Subcutaneous abdominal adipose tissue (tissue), 5 donors: ENCODE results near the gene KIT.

Experiments used
- H3K27ac ChIP-seq: one replicate; pipeline ENCODE4 v1.7.0; 2013; ENCODE audit warnings: low read depth, mild to moderate bottlenecking, inconsistent platforms, low read length, moderate library complexity
- H3K27me3 ChIP-seq, 5 donors: one replicate each; pipeline ENCODE4 v1.7.0; 2013; ENCODE audit warnings: low read length in 5 of 5, inconsistent platforms in 1 of 5; ENCODE audit not compliant: control insufficient read depth in 5 of 5, insufficient read depth in 4 of 5
- H3K36me3 ChIP-seq, 5 donors: one replicate each; pipeline ENCODE4 v1.7.0; 2013; ENCODE audit warnings: low read length in 5 of 5; ENCODE audit not compliant: control insufficient read depth in 5 of 5, insufficient read depth in 5 of 5
- H3K4me1 ChIP-seq, 5 donors: one replicate each; pipeline ENCODE4 v1.7.0; 2013; ENCODE audit warnings: low read length in 5 of 5, mild to moderate bottlenecking in 3 of 5, moderate library complexity in 1 of 5; ENCODE audit not compliant: control insufficient read depth in 5 of 5, insufficient read depth in 5 of 5
- H3K4me3 ChIP-seq, 5 donors: one replicate each; pipeline ENCODE4 v1.7.0; 2013; ENCODE audit warnings: low read length in 5 of 5, low read depth in 1 of 5
- H3K9ac ChIP-seq, 5 donors: one replicate each; pipeline ENCODE4 v1.7.0; 2013; ENCODE audit warnings: low read length in 5 of 5, mild to moderate bottlenecking in 4 of 5, moderate library complexity in 3 of 5
- H3K9me3 ChIP-seq, 5 donors: one replicate each; pipeline ENCODE4 v1.7.0; 2013; ENCODE audit warnings: low read length in 5 of 5; ENCODE audit not compliant: control insufficient read depth in 5 of 5
- donor health status: healthy.
- donor health status: healthy.
- donor health status: healthy.
- donor health status: healthy.
- donor health status: healthy.

Gene KIT

GRCh38 chr4:54716478-54717065 is 58.8 kb downstream of the KIT start:
- H3K9me3 ChIP-seq, result no peaks in the 10 kb centered on the region
- H3K4me3 ChIP-seq, result no peak overlapping the region
- H3K36me3 ChIP-seq, result no peaks in the 10 kb centered on the region
- H3K4me1 ChIP-seq, result no peaks in the 10 kb centered on the region
- H3K27me3 ChIP-seq, result no peaks in the 10 kb centered on the region
- no peak overlapping the region for H3K9ac ChIP-seq
- no peak overlapping the region for H3K27ac ChIP-seq

DNA sequence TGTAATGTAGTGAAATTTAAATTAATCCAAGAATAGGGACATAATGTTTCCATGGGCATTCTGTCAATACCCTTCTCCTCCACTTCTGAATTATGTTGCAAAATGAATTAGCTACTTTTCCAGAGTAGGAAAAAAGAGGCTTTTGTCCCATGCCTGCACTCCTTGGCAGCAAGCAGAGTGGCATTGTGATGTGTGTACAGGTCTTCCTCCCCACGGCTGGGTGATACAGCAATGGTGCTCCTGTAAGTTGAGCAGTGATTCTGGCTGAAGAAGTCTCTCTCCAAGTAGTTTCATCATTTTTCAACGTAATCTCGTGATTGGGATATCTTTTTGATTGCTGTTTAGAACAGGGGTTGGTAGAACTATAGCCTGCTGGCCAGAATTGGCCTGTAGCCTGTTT is 59.9 kb downstream of the KIT start:
- no peaks in the 10 kb centered on the region for H3K27me3 ChIP-seq
- H3K9ac ChIP-seq, result no peak overlapping the region
- no peaks in the 10 kb centered on the region for H3K36me3 ChIP-seq
- H3K4me3 ChIP-seq, result no peak overlapping the region
- H3K27ac ChIP-seq, result no peak overlapping the region
- H3K9me3 ChIP-seq, result no peaks in the 10 kb centered on the region
- H3K4me1 ChIP-seq, result no peaks in the 10 kb centered on the region

GRCh38 chr4:54719378-54719777 is 61.6 kb downstream of the KIT start:
- Histone ChIP-seq H3K9me3 (no peaks in the 10 kb centered on the region), H3K4me1 (no peaks in the 10 kb centered on the region), H3K36me3 (no peaks in the 10 kb centered on the region), H3K9ac (no peak overlapping the region), H3K27me3 (no peaks in the 10 kb centered on the region), H3K27ac (no peak overlapping the region), H3K4me3 (no peak overlapping the region)

- H3K27me3 ChIP-seq, result no peaks in the 10 kb centered on the region
- H3K27ac ChIP-seq, result no peak overlapping the region
- H3K9ac ChIP-seq, result no peak overlapping the region
- H3K4me3 ChIP-seq, result no peak overlapping the region
- H3K9me3 ChIP-seq, result no peaks in the 10 kb centered on the region
- H3K36me3 ChIP-seq, result peaks cover 0 to 6% (median 0%) of the 10 kb centered on the region in 5 donors
- H3K4me1 ChIP-seq, result no peaks in the 10 kb centered on the region
Observed at GRCh38 chr4:54723220-54723619, 65.5 kb downstream of the KIT start.

DNA sequence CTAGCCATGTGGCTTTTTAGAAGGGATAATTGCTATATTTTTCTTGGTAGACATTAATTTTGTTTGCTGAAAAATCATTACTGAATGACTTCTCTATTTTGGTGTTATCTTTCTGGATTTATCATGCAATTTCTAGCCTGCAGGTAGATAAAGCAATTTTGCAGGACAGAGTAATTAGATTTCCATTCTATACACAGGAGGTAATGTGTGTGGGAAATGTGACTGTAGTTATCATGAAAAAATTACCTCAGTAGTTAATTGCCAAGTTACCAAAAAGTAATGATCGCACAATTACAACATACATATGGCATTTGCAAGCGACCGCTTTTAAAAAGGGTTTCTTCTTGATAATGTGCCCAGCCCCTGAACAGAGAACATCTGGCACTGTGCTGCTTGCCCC is 66.1 kb downstream of the KIT start:
- H3K27me3 ChIP-seq, result no peaks in the 10 kb centered on the region
- no peak overlapping the region for H3K27ac ChIP-seq
- H3K9ac ChIP-seq, result no peak overlapping the region
- no peaks in the 10 kb centered on the region for H3K9me3 ChIP-seq
- no peaks in the 10 kb centered on the region for H3K4me1 ChIP-seq
- H3K4me3 ChIP-seq, result no peak overlapping the region
- peaks cover 0 to 6% (median 0%) of the 10 kb centered on the region in 5 donors for H3K36me3 ChIP-seq

GRCh38 chr4:54726907-54727306 is 69.2 kb downstream of the KIT start:
- Histone ChIP-seq H3K9me3 (no peaks in the 10 kb centered on the region), H3K4me3 (no peak overlapping the region), H3K9ac (no peak overlapping the region), H3K27me3 (no peaks in the 10 kb centered on the region), H3K27ac (no peak overlapping the region), H3K36me3 (peaks cover 0 to 6% (median 0%) of the 10 kb centered on the region in 5 donors), H3K4me1 (no peaks in the 10 kb centered on the region)

GRCh38 chr4:54727346-54727745 is 69.6 kb downstream of the KIT start:
- Histone ChIP-seq H3K9ac (no peak overlapping the region), H3K4me1 (no peaks in the 10 kb centered on the region), H3K36me3 (peaks cover 0 to 6% (median 0%) of the 10 kb centered on the region in 5 donors)

GRCh38 chr4:54728368-54728767 is 70.6 kb downstream of the KIT start:
- H3K4me3 ChIP-seq, result no peak overlapping the region
- no peak overlapping the region for H3K9ac ChIP-seq
- no peaks in the 10 kb centered on the region for H3K4me1 ChIP-seq
- peaks cover 0 to 6% (median 0%) of the 10 kb centered on the region in 5 donors for H3K36me3 ChIP-seq
- H3K27me3 ChIP-seq, result no peaks in the 10 kb centered on the region
- H3K27ac ChIP-seq, result no peak overlapping the region
- no peaks in the 10 kb centered on the region for H3K9me3 ChIP-seq

More at GRCh38 chr4:54727346-54727745, 69.6 kb downstream of the KIT start:
- H3K4me3 ChIP-seq, result no peak overlapping the region
- no peaks in the 10 kb centered on the region for H3K27me3 ChIP-seq
- H3K9me3 ChIP-seq, result no peaks in the 10 kb centered on the region
- no peak overlapping the region for H3K27ac ChIP-seq

DNA sequence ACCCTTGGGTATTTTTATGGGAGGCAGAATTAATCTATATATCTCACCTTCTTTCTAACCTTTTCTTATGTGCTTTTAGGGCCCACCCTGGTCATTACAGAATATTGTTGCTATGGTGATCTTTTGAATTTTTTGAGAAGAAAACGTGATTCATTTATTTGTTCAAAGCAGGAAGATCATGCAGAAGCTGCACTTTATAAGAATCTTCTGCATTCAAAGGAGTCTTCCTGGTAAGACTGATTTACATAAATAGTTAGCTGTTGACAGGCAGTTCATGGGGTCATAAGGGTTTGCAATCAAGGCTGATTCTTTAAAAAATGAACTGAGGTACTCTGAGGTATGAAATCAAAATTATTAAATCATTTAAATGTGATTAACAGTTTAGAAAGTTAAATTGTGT is 71.5 kb downstream of the KIT start:
- Histone ChIP-seq H3K27ac (no peak overlapping the region), H3K9me3 (no peaks in the 10 kb centered on the region), H3K4me1 (no peaks in the 10 kb centered on the region), H3K4me3 (no peak overlapping the region), H3K9ac (no peak overlapping the region), H3K27me3 (no peaks in the 10 kb centered on the region), H3K36me3 (peaks cover 0 to 6% (median 0%) of the 10 kb centered on the region in 5 donors)

DNA sequence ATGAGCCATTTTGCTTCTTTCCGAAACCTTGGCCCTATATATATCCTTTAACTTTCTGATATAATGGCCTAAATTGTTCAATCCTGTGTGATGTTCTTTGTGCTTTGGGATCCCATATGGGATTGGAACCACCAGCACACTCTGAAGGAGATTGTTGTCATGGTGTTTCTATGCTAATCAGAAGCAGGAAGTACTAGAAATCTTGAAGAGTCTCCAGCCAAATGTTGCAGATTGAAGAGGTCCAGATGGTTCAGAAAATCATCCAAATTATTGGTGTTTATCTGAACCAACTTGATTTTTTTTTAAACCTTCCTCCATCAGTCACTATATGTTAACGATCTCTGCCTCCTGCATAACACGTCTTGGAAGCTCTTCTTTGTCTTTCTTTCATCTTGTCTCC is 72.8 kb downstream of the KIT start:
- Histone ChIP-seq H3K9me3 (no peaks in the 10 kb centered on the region), H3K4me1 (no peaks in the 10 kb centered on the region), H3K9ac (no peak overlapping the region), H3K27ac (no peak overlapping the region), H3K27me3 (no peaks in the 10 kb centered on the region), H3K36me3 (peaks cover 0 to 6% (median 0%) of the 10 kb centered on the region in 5 donors), H3K4me3 (no peak overlapping the region)
